ENCODE data around the gene THYN1. TPM values are rescaled to one million over a fixed set of nuclear protein-coding genes. Genes with fewer than 3 reads are reported as not detected.

Gene THYN1
- 38.0 and 40.7 TPM in 2 replicates for total RNA-seq
- polyA plus RNA-seq, result 29.2 and 35.7 TPM in 2 replicates
- 57.8 and 59.9 TPM in 2 replicates for polyA plus RNA-seq (2011; cell fraction: cytosol; rRNA removed)
- polyA plus RNA-seq (2011; cell fraction: nucleus; rRNA removed), result 46.7 and 56.1 TPM in 2 replicates
- 52.7 and 70.0 TPM in 2 replicates for polyA plus RNA-seq (2012)
- 31.6 and 35.1 TPM in 2 replicates for polyA minus RNA-seq
- 18.8 TPM for polyA minus RNA-seq (2011; cell fraction: cytosol; rRNA and poly(A)+ RNA removed)
- polyA minus RNA-seq (2011; cell fraction: nucleus; rRNA and poly(A)+ RNA removed), result 9.2 and 11.3 TPM in 2 replicates
- percentile 57 among the genes with signal in this experiment for Bru-seq, nascent RNA
- BruChase-seq, experiment 1, labeled RNA remaining after a 6-hour chase, result percentile 77 among the genes with signal in this experiment
- percentile 61 among the genes with signal in this experiment for BruChase-seq, experiment 2, labeled RNA remaining after a 2-hour chase
- long read RNA-seq, transcript THYN1-204 (8 exons, 893 nt), result minor isoform, 59 of 208 reads
- long read RNA-seq, transcript THYN1-203 (8 exons, 943 nt), result major isoform, 69 of 208 reads
- long read RNA-seq, transcript THYN1-202 (7 exons, 835 nt), result minor isoform, 18 of 208 reads
- long read RNA-seq, transcript THYN1-201 (7 exons, 1,299 nt), result minor isoform, 22 of 208 reads
- long read RNA-seq, partial matches to known transcripts, result 10 of 208 reads
- long read RNA-seq, other reads (novel, unspliced or antisense), result 30 of 208 reads

- peak within 1 kb of the TSS; percentile 73 for H2AFZ ChIP-seq (ENCODE audit: low read depth, low read length)
- intact Hi-C loops (cut with micrococcal nuclease) (loop anchor here (1.0 to 5.0 kb wide), 4 partner anchors 29 to 216 kb away; partner anchors contain the start of genes GLB1L2 and VPS26B), dilution Hi-C loops (cut with MboI; ENCODE audit: extremely low pct_ligation_motif_present, low sequenced_read_pairs) (no loop called here)
- H3K36me3 ChIP-seq (ENCODE audit: control insufficient read depth in 2 of 2, extremely low read depth in 1 of 2, insufficient read depth in 2 of 2, low read length in 2 of 2), result peaks cover 2 to 16% of the 10 kb centered on the region in 2 experiments
- ChIA-PET CTCF (interaction anchor here (0.6 to 2.7 kb wide), 8 partner anchors 9 to 203 kb away, joined by 3 to 11 read pairs (median 6); partner anchors contain the start of genes NCAPD3 and VPS26B), POLR2A (no interaction called here)
- TF ChIP-seq POLR2AphosphoS5 (IDR thresholded peaks at IDR 0.05; ENCODE audit: insufficient read depth, low read depth, low read length), result peak; percentile 73
- TF ChIP-seq JUN (IDR thresholded peaks at IDR 0.05; ENCODE audit: borderline replicate concordance, insufficient read depth, insufficient read length, low read depth), result no peak
- TF ChIP-seq, protein P1, sequence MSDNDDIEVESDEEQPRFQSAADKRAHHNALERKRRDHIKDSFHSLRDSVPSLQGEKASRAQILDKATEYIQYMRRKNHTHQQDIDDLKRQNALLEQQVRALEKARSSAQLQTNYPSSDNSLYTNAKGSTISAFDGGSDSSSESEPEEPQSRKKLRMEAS (IDR thresholded peaks at IDR 0.05; ENCODE audit: insufficient read depth, insufficient read length), result peak; percentile 7
- TF ChIP-seq POLR2A (IDR thresholded peaks at IDR 0.05; ENCODE audit: low read depth, low read length), result peak; percentile 87
- peak in 1 of 2 donors; percentile 24 for TF ChIP-seq CTCF (IDR thresholded peaks at IDR 0.05; ENCODE audit: extremely low read depth in 1 of 2, insufficient read depth in 1 of 2, low read depth in 1 of 2, low read length in 2 of 2)
- no peak for TF ChIP-seq GATA2 (IDR thresholded peaks at IDR 0.05; ENCODE audit: insufficient read depth, insufficient read length, low read depth, low read length)
- FAIRE-seq, result peak; percentile 95
- no TSS peak for BruUV-seq (replicated peaks)
- H3K4me3 ChIP-seq (replicated peaks in 1 of 3; ENCODE audit: insufficient read depth in 1 of 3, low read depth in 1 of 3, low read length in 3 of 3), result peak within 1 kb of the TSS; percentile 61 to 88 (median 72)
- H3K27me3 ChIP-seq (ENCODE audit: control insufficient read depth in 2 of 2, insufficient read depth in 2 of 2, low read length in 2 of 2), result no peaks in the 10 kb centered on the region
- H3K9me3 ChIP-seq (replicated peaks; ENCODE audit: control insufficient read depth, insufficient read depth, low read length), result no peaks in the 10 kb centered on the region
- H3K9ac ChIP-seq (replicated peaks; ENCODE audit: extremely low read depth, insufficient read depth, low read length), result peak within 1 kb of the TSS; percentile 51
- H4K20me1 ChIP-seq (replicated peaks; ENCODE audit: control insufficient read depth, extremely low read depth, insufficient read depth, low read length), result no peaks in the 10 kb centered on the region
- H3K4me1 ChIP-seq (ENCODE audit: control insufficient read depth, extremely low read depth, insufficient read depth, low read length), result peaks cover 11% of the 10 kb centered on the region
- H3K9me1 ChIP-seq (replicated peaks; ENCODE audit: control insufficient read depth, extremely low read depth, insufficient read depth, low read length), result no peaks in the 10 kb centered on the region
- peak; percentile 98 for DNase-seq (ENCODE audit: low read depth, low spot score)
- H3K79me2 ChIP-seq (ENCODE audit: control insufficient read depth, insufficient read depth, low read length), result peaks cover 6% of the 10 kb centered on the region
- no peak within 1 kb of the TSS for H3K27ac ChIP-seq (ENCODE audit: insufficient read depth, low read depth, low read length)
- H3K4me2 ChIP-seq (ENCODE audit: insufficient read depth, low read length), result peak within 1 kb of the TSS; percentile 94
These were observed at the start of gene THYN1, which contains the start of gene ACAD8 for GRCh38 chr11:134253188-134253993. TSS of gene THYN1 (minus strand) at chr11:134253352. CDS start at chr11:134252882, 470 bp downstream. TSS of gene ACAD8 (plus strand) at chr11:134253568. CDS start at chr11:134253601, 33 bp downstream.

All from endothelial cell of umbilical vein (primary cell).